HG03175 (cell line): ENCODE measurements around the gene USP16.
"Not testable (repeated sequence)": the region's sequence is repeated elsewhere in the genome, so short reads cannot be mapped to it uniquely, and the experiment has no call there.

Experiments
- ATAC-seq: cut with Tn5 transposase; IDR thresholded peaks from one replicate; pipeline ENCODE4 v1.9.1; 2021; ENCODE audit warnings: mild to moderate bottlenecking, moderate library complexity; ENCODE audit not compliant: unreplicated experiment

The USP16 gene

GRCh38 chr21:29024474-29025327 lies at the start of gene USP16:
TSS of gene USP16 (plus strand) at chr21:29024668. CDS start at chr21:29027914, 3,246 bp downstream.
- peak; percentile 97 for ATAC-seq

- ATAC-seq, result no peak
Observed at GRCh38 chr21:28975397-28975796, 49.1 kb upstream of the USP16 start.

DNA sequence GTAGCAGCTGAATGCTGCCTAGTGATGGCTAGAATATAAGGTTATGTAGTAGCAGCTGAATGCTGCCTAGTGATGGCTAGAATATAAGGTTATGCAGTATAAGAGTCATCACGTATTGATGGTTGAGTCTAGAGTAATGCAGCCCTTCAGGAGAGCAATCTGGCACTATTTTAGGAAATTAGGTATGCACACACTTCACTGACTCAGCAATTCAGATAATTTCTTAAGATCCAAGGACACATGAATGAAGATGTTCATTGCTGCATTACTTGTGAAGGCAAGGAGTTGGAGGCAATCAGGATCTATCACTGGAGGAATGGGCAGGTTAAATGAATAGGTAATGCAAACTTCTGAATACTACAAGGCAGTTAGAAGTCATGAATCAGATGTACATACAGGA lies 45.4 kb upstream of the USP16 start:
- no peak for ATAC-seq

- ATAC-seq, result no peak
Observed at GRCh38 chr21:28982637-28983036, 41.8 kb upstream of the USP16 start.

DNA sequence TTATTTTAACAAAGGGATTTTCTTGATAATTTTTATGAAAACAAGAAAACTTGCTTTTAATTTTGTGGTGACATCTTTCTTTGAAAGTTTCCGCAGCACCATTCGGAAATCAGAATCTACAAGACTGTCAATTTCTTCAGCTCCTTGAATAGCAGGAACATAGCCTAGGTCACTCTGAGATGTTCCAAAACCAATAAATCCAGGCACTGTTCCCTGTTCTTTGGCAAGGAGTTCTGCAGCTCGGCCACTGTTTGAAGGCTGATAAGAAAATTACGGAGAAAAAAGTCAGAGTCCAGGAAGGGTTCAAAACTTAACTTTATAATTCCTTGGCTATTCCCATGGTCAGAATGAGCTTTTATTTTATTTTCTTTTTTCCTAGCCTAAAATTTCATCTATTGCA lies 37.8 kb upstream of the USP16 start:
- ATAC-seq, result no peak

- not testable (repeated sequence) for ATAC-seq
Observed at GRCh38 chr21:28988146-28988545, 36.3 kb upstream of the USP16 start.

GRCh38 chr21:28991861-28992525 lies 32.5 kb upstream of the USP16 start:
- no peak for ATAC-seq

DNA sequence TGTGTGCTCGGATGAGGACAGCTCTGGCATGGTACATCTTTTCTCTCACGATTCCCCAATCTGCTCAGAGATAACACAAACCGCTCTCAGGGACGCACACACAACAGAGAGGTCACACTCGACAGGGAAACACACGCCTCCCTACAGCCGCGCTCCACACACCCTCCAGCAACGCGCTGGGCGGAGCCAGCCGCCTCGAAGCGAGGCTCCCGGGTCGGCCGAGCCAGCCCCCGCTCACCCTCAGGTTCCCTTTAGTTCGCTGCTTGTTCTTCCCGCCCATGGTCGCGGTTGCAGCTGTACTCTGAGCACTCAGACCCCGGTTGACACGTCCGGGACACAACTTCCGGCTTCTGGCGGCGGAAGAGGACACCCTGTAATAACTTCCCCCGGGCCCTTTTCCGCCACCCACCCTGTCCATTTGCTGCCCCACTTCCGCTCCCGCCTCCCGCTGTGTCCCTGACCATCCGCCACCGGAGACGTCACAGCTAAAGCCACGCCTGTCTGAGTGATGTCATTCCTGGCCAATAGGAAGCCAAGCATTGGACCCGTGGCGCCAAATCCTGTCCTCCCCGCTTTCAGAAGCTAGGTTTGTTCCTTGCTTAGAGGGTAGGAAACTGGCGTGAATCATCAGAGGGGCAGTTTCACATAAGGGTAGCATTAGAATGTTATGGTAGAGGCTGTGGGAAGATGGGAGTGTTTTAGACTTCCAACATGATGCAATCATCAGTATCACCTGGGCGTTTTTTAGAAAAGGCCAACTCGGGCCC lies 31.8 kb upstream of the USP16 start, which contains the start of gene LTN1:
LTN1 (minus strand) TSS at position 352 of the 767 bp plus-strand sequence; CDS start at position 280, 72 bp downstream.
- peak; percentile 98 for ATAC-seq

GRCh38 chr21:28993293-28993629 lies 31.2 kb upstream of the USP16 start:
- no peak for ATAC-seq

- ATAC-seq, result peak; percentile 100
Observed at GRCh38 chr21:29002442-29003144, 21.9 kb upstream of the USP16 start.

DNA sequence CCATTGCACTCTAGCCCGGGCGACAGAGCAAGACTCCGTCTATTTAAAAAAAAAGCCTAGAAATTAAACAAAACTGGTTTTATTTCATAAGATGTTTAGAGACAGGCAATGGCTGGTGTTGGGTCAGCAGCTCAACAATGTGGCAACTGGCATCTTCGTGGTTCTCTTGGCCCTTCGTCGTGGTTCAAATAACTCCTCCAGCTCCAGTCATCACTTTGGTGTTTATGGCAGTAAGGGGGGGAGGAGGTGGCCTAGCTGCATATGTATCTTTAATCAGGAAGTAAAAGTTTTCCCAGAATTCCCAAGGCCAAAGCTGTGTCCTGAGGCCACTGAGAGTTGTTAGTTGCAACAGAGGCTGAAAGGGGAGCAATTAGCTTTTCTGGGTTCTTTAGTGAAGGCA lies 18.8 kb upstream of the USP16 start:
- ATAC-seq, result no peak

- no peak for ATAC-seq
Observed at GRCh38 chr21:29007135-29007534, 17.3 kb upstream of the USP16 start.

DNA sequence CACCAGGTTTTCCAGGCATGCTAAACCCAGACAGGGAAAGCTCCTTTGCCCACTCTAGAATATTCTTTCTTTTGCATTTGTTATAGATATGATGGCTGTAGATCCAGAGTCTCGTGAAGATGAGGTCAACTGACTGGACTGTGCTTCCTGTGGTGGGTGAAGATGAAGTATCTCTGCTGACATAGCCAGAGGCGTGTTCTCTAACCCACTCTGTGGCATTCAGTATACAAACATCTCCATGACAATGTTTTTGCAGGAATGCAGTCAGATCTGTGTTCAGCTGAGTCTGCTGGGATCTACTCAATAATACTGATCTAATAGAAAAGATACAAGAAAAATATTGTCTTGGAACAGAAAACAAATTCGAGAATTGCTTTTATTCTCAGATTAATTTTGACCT lies 16.7 kb upstream of the USP16 start:
- ATAC-seq, result no peak

- ATAC-seq, result no peak
Observed at GRCh38 chr21:29008367-29008766, 16.1 kb upstream of the USP16 start.

DNA sequence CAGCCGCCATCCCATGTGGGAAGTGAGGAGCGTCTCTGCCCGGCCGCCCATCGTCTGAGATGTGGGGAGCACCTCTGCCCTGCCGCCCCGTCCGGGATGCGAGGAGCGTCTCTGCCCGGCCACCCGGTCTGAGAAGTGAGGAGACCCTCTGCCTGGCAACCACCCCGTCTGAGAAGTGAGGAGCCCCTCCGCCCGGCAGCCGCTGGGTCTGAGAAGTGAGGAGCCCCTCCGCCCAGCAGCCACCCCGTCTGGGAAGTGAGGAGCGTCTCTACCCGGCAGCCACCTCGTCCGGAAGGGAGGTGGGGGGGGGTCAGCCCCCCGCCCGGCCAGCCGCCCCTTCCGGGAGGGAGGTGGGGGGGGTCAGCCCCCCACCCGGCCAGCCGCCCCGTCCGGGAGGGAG lies 13.2 kb upstream of the USP16 start:
- not testable (repeated sequence) for ATAC-seq

DNA sequence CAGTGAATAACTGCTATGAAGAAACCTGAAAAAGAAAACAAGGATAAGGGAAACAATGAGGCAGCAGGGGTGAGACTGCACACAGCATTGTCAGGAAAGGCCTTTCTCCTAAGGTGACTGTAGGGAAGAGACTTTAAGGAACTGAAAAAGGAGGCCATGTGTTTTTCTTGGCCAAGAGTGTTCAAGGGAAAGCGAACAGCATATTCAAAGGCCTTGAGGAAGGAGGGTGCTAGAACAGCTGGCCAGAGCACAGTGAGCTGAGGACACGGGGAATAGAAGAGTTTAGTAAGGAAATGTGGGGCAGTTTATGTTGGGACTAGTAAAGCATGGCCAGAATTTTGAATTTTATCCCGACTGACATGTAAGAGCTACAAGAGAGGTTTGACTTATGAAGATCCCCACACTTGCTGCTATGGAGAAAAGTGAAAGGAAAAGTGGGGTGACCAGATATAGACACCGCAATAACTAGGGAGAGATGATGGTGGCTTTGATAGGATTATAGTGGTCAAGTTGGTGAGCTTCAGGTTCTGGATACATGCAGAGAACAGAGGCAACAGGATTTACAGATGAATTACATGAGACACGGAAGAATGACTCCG lies 6.7 kb upstream of the USP16 start:
- no peak for ATAC-seq

DNA sequence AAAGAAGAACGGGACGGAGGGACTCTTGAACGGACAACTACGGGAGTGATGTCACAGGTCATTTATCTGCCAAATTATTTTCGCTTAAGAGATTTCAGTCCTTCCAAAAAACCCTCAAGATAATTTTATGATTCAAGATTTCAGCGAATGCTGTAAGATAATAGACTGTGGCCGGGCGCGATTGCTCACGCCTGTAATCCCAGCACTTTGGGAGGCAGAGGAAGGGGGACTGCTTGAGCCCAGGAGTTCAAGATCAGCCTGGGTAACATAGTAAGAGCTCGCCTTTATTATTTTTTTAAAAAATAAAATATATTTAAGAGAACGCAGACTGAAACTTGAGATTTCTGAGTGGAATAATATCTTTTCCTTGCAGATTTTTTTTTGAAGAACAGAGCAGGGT lies 5.9 kb upstream of the USP16 start:
- ATAC-seq, result no peak

DNA sequence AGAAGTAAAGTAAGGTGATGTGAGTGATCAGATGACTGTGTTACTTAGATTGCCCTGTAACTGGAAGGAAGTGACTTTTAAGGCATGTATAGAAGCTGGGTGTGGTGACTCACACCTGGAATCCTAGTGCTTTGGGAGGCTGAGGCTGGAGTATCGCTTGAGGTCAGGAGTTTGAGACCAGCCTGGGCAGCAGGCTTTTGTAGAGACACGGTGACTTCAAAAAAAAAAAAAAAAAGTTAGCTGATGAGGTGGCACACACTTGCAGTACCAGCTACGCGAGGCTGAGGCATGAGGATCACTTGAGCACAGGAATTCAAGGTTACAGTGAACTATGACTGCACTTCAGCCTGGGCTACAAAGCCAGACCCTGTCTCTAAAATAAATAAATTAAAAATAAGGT lies 2.3 kb upstream of the USP16 start:
- ATAC-seq, result no peak

GRCh38 chr21:29025328-29025713 lies 853 bp downstream of the USP16 start:
- ATAC-seq, result no peak

DNA sequence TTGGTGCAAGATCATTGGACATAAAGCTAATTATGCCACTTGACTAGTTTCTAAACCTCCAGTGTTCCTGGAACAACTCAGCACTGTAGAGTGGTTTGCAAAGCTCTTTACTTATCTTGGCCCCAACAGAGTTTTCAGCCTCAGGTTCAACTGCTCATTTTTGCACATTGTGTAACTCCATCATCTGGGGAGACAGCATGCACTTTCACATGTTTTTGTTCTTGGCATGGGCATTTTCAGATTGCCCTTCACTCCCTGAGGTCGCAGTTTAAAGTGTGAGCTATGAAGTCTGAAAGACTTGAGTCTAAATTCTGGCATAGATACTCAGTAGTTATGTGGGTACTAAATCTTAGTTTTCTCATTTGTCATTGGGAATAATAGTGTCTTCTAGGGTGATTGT lies 5.1 kb downstream of the USP16 start:
- ATAC-seq, result no peak

- ATAC-seq, result no peak
Observed at GRCh38 chr21:29030909-29031308, 6.4 kb downstream of the USP16 start.
